Esophagus muscularis mucosa (tissue), 3 donors: Measurements from ENCODE around the gene UBE3D.

Experiments used
- CTCF ChIP-seq, 3 experiments: fragments of 200-600 bp in 2 of 3; fragments of 450-650 bp in 1 of 3; sonication (generic) in 2 of 3; IDR thresholded peaks; one replicate each; pipeline ENCODE4 v1.5.1; 2017 to 2019; ENCODE audit warnings: antibody characterized with exemption in 3 of 3, mild to moderate bottlenecking in 2 of 3, moderate library complexity in 1 of 3
- POLR2A ChIP-seq: fragments of 450-650 bp; IDR thresholded peaks from one replicate; pipeline ENCODE4 v1.6.1; 2017; ENCODE audit warnings: antibody characterized with exemption, moderate library complexity, mild to moderate bottlenecking, low read depth

GRCh38 chr6:82866446-82866845, 199.2 kb downstream of the UBE3D start:
- TF ChIP-seq POLR2A: no peak
- TF ChIP-seq CTCF (IDR thresholded peaks at IDR 0.05): no peak
